EL (cell line): ENCODE data around the gene CANX.

Experiments used
- DNase-seq: peaks from one replicate; pipeline ENCODE4 v3.0.0-alpha.2; 2016

Gene CANX

GRCh38 chr5:179779826-179780225 lies 81.1 kb downstream of the CANX start:
- DNase-seq, result no peak

- DNase-seq, result no peak
Observed at GRCh38 chr5:179780362-179780761, 81.6 kb downstream of the CANX start.
